GM23338 (cell line): ENCODE results near the gene EDIL3. TPM values are rescaled to one million over a fixed set of nuclear protein-coding genes. Genes with fewer than 3 reads are reported as not detected.

Experiments used
- ATAC-seq: fragments of 200-7000 bp; cut with Tn5 transposase; 3 replicates; pipeline ENCODE4 v1.9.1; 2020
- DNase-seq: peaks from one replicate; pipeline ENCODE4 v3.0.0-alpha.2; 2015; ENCODE audit warnings: low spot score
- H2AFZ ChIP-seq: fragments of 200-600 bp; sonication (generic); 2 replicates; pipeline ENCODE4 v1.8.0; 2016; ENCODE audit warnings: antibody characterized with exemption, mild to moderate bottlenecking, moderate library complexity
- H3F3A ChIP-seq: fragments of 200-600 bp; sonication (generic); replicated peaks from 2 replicates; pipeline ENCODE4 v1.8.0; 2017; ENCODE audit warnings: antibody characterized with exemption, mixed run types, low read depth
- H3K27ac ChIP-seq: fragments of 200-600 bp; sonication (generic); 2 replicates; pipeline ENCODE4 v1.6.1; 2016; ENCODE audit warnings: low read depth
- H3K27me3 ChIP-seq: fragments of 200-600 bp; sonication (generic); 2 replicates; pipeline ENCODE4 v1.8.0; 2016; ENCODE audit warnings: mild to moderate bottlenecking, mixed run types, moderate library complexity; ENCODE audit not compliant: insufficient read depth
- H3K36me3 ChIP-seq: fragments of 200-600 bp; sonication (generic); 2 replicates; pipeline ENCODE4 v1.8.0; 2016; ENCODE audit warnings: mild to moderate bottlenecking; ENCODE audit not compliant: insufficient read depth
- H3K4me1 ChIP-seq: fragments of 200-600 bp; sonication (generic); 2 replicates; pipeline ENCODE4 v1.8.0; 2016; ENCODE audit warnings: mild to moderate bottlenecking, moderate library complexity; ENCODE audit not compliant: insufficient read depth
- H3K4me2 ChIP-seq: fragments of 200-600 bp; sonication (generic); 2 replicates; pipeline ENCODE4 v1.7.1; 2017; ENCODE audit warnings: mixed run types
- H3K4me3 ChIP-seq: fragments of 200-600 bp; sonication (generic); 2 replicates; pipeline ENCODE4 v1.6.1; 2016; ENCODE audit warnings: mixed run types
- H3K79me2 ChIP-seq: fragments of 200-600 bp; sonication (generic); replicated peaks from 2 replicates; pipeline ENCODE4 v1.8.0; 2017; ENCODE audit warnings: mild to moderate bottlenecking; ENCODE audit not compliant: insufficient read depth
- H3K9me2 ChIP-seq: fragments of 200-600 bp; sonication (generic); 2 replicates; pipeline ENCODE4 v1.8.0; 2017; ENCODE audit not compliant: insufficient read depth
- H4K20me1 ChIP-seq: fragments of 200-600 bp; sonication (generic); replicated peaks from 2 replicates; pipeline ENCODE4 v1.8.0; 2017; ENCODE audit warnings: mild to moderate bottlenecking; ENCODE audit not compliant: insufficient read depth
- H3K27ac Mint-ChIP-seq: 2 replicates; pipeline ENCODE4 v1.8.0; 2020; ENCODE audit warnings: inconsistent platforms, mild to moderate bottlenecking, moderate library complexity, mixed read lengths
- H3K27me3 Mint-ChIP-seq: 3 replicates; pipeline ENCODE4 v1.8.0; 2022; ENCODE audit warnings: low read depth, mild to moderate bottlenecking, moderate library complexity, mixed read lengths, inconsistent platforms; ENCODE audit not compliant: insufficient read depth, poor library complexity
- H3K36me3 Mint-ChIP-seq: 3 replicates; pipeline ENCODE4 v1.8.0; 2021; ENCODE audit warnings: low read depth, mild to moderate bottlenecking, inconsistent platforms, moderate library complexity, mixed read lengths
- H3K4me1 Mint-ChIP-seq: 3 replicates; pipeline ENCODE4 v1.8.0; 2020; ENCODE audit warnings: mild to moderate bottlenecking, inconsistent platforms, mixed read lengths
- H3K4me3 Mint-ChIP-seq: 3 replicates; pipeline ENCODE4 v1.8.0; 2021; ENCODE audit warnings: moderate library complexity, mild to moderate bottlenecking, inconsistent platforms, mixed read lengths
- H3K9me3 Mint-ChIP-seq: 3 replicates; pipeline ENCODE4 v1.8.0; 2020; ENCODE audit warnings: moderate library complexity, mild to moderate bottlenecking, inconsistent platforms, mixed read lengths
- CREB1 ChIP-seq: fragments of 250-450 bp; sonication (Bioruptor Pico); IDR thresholded peaks from 2 replicates; pipeline ENCODE4 v1.5.0; 2020; ENCODE audit warnings: low read depth, mild to moderate bottlenecking, moderate library complexity
- CTCF ChIP-seq, 2 experiments: fragments of 200-600 bp in 1 of 2; sonication (generic) in 1 of 2; conservative IDR thresholded peaks; 2 replicates each; pipeline versions ENCODE4 v1.5.1 to v1.6.1; 2016 to 2017; ENCODE audit warnings: antibody characterized with exemption in 2 of 2, low read depth in 2 of 2, mild to moderate bottlenecking in 2 of 2, moderate library complexity in 1 of 2
- ETS1 ChIP-seq: IDR thresholded peaks from 2 replicates; pipeline ENCODE4 v1.6.1; 2016; ENCODE audit warnings: antibody characterized with exemption
- EZH2 ChIP-seq: fragments of 200-600 bp; sonication (generic); IDR thresholded peaks from one replicate; pipeline ENCODE4 v1.8.0; 2017; ENCODE audit warnings: antibody characterized with exemption, mild to moderate bottlenecking, low read depth; ENCODE audit not compliant: unreplicated experiment
- EZH2phosphoT487 ChIP-seq: fragments of 200-600 bp; sonication (generic); IDR thresholded peaks from one replicate; pipeline ENCODE4 v1.8.1; 2018; ENCODE audit warnings: antibody characterized with exemption; ENCODE audit not compliant: unreplicated experiment
- JUNB ChIP-seq: IDR thresholded peaks from one replicate; pipeline ENCODE4 v1.6.1; 2016; ENCODE audit warnings: antibody characterized with exemption; ENCODE audit not compliant: unreplicated experiment
- NANOG ChIP-seq: IDR thresholded peaks from 2 replicates; pipeline ENCODE4 v1.6.1; 2016; ENCODE audit warnings: antibody characterized with exemption, borderline replicate concordance
- POLR2AphosphoS5 ChIP-seq: IDR thresholded peaks from 2 replicates; pipeline ENCODE4 v1.6.1; 2016; ENCODE audit warnings: antibody characterized with exemption, low read depth
- REST ChIP-seq: IDR thresholded peaks from one replicate; pipeline ENCODE4 v1.6.1; 2018; ENCODE audit warnings: antibody characterized with exemption; ENCODE audit not compliant: unreplicated experiment
- STAT1 ChIP-seq: IDR thresholded peaks from one replicate; pipeline ENCODE4 v1.6.1; 2016; ENCODE audit warnings: antibody characterized with exemption; ENCODE audit not compliant: unreplicated experiment
- ZNF114 ChIP-seq: fragments of 250-450 bp; sonication (Bioruptor Pico); IDR thresholded peaks from 2 replicates; pipeline ENCODE4 v1.5.0; 2020; ENCODE audit warnings: mild to moderate bottlenecking, moderate library complexity
- ZNF331 ChIP-seq: fragments of 250-450 bp; sonication (Bioruptor Pico); IDR thresholded peaks from 2 replicates; pipeline ENCODE4 v1.5.0; 2020; ENCODE audit warnings: low read depth, mild to moderate bottlenecking, moderate library complexity
- polyA plus RNA-seq: library from polyadenylated mRNA; unstranded; fragments of >200 nt; fragmentation: Nextera tagmentation; extraction: Ambion mirVana; gene quantifications from 2 replicates; pipeline ENCODE4 v1.2.1, GENCODE V29; 2016
- total RNA-seq: library from RNA; depleted of rRNA; stranded (reverse); fragments of >200 nt; shearing (Covaris generic); gene quantifications from 2 replicates; pipeline ENCODE4 v1.2.3, GENCODE V29; 2014
- TF ChIP-seq, protein P1 (sequence below): fragments of 250-450 bp; sonication (Bioruptor Pico); IDR thresholded peaks from 2 replicates; pipeline ENCODE4 v1.5.0; 2020; ENCODE audit warnings: mild to moderate bottlenecking, moderate library complexity

EDIL3 gene
- total and polyA plus RNA-seq, 2 experiments from 2014 or later = 43.3 to 61.9 TPM

GRCh38 chr5:84376346-84376745, 8.3 kb downstream of the EDIL3 start:
- peaks cover 8% of the 10 kb centered on the region; the same call in 2 of the 3 replicates for H3K4me1 Mint-ChIP-seq
- no peaks in the 10 kb centered on the region for H3K27me3 Mint-ChIP-seq
- H3K4me1 ChIP-seq = peaks cover 21% of the 10 kb centered on the region
- no peaks in the 10 kb centered on the region for H3K9me3 Mint-ChIP-seq
- DNase-seq = no peak
- no peak overlapping the region for H3K4me3 Mint-ChIP-seq
- H2AFZ ChIP-seq = no peak overlapping the region
- ATAC-seq = no peak
- no peaks in the 10 kb centered on the region for H3K9me2 ChIP-seq
- H3K27ac ChIP-seq = no peak overlapping the region
- no peak overlapping the region for H3K4me3 ChIP-seq
- H3K79me2 ChIP-seq = peaks cover 82% of the 10 kb centered on the region
- no peaks in the 10 kb centered on the region for H3K27me3 ChIP-seq
- no peaks in the 10 kb centered on the region for H3K36me3 Mint-ChIP-seq
- H3K4me2 ChIP-seq = no peak overlapping the region
- no peaks in the 10 kb centered on the region for H3K36me3 ChIP-seq
- no peaks in the 10 kb centered on the region for H3F3A ChIP-seq
- TF ChIP-seq, protein P1, sequence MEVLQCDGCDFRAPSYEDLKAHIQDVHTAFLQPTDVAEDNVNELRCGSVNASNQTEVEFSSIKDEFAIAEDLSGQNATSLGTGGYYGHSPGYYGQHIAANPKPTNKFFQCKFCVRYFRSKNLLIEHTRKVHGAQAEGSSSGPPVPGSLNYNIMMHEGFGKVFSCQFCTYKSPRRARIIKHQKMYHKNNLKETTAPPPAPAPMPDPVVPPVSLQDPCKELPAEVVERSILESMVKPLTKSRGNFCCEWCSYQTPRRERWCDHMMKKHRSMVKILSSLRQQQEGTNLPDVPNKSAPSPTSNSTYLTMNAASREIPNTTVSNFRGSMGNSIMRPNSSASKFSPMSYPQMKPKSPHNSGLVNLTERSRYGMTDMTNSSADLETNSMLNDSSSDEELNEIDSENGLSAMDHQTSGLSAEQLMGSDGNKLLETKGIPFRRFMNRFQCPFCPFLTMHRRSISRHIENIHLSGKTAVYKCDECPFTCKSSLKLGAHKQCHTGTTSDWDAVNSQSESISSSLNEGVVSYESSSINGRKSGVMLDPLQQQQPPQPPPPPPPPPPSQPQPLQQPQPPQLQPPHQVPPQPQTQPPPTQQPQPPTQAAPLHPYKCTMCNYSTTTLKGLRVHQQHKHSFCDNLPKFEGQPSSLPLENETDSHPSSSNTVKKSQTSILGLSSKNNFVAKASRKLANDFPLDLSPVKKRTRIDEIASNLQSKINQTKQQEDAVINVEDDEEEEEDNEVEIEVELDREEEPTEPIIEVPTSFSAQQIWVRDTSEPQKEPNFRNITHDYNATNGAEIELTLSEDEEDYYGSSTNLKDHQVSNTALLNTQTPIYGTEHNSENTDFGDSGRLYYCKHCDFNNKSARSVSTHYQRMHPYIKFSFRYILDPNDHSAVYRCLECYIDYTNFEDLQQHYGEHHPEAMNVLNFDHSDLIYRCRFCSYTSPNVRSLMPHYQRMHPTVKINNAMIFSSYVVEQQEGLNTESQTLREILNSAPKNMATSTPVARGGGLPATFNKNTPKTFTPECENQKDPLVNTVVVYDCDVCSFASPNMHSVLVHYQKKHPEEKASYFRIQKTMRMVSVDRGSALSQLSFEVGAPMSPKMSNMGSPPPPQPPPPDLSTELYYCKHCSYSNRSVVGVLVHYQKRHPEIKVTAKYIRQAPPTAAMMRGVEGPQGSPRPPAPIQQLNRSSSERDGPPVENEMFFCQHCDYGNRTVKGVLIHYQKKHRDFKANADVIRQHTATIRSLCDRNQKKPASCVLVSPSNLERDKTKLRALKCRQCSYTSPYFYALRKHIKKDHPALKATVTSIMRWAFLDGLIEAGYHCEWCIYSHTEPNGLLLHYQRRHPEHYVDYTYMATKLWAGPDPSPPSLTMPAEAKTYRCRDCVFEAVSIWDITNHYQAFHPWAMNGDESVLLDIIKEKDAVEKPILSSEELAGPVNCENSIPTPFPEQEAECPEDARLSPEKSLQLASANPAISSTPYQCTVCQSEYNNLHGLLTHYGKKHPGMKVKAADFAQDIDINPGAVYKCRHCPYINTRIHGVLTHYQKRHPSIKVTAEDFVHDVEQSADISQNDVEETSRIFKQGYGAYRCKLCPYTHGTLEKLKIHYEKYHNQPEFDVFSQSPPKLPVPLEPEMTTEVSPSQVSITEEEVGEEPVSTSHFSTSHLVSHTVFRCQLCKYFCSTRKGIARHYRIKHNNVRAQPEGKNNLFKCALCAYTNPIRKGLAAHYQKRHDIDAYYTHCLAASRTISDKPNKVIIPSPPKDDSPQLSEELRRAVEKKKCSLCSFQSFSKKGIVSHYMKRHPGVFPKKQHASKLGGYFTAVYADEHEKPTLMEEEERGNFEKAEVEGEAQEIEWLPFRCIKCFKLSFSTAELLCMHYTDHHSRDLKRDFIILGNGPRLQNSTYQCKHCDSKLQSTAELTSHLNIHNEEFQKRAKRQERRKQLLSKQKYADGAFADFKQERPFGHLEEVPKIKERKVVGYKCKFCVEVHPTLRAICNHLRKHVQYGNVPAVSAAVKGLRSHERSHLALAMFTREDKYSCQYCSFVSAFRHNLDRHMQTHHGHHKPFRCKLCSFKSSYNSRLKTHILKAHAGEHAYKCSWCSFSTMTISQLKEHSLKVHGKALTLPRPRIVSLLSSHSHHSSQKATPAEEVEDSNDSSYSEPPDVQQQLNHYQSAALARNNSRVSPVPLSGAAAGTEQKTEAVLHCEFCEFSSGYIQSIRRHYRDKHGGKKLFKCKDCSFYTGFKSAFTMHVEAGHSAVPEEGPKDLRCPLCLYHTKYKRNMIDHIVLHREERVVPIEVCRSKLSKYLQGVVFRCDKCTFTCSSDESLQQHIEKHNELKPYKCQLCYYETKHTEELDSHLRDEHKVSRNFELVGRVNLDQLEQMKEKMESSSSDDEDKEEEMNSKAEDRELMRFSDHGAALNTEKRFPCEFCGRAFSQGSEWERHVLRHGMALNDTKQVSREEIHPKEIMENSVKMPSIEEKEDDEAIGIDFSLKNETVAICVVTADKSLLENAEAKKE (CRISPR knock-in tag) = no peak
- TF ChIP-seq CTCF (conservative IDR thresholded peaks at IDR 0.05; ENCODE audit: low read depth in 2 of 2) (no peak), EZH2phosphoT487 (no peak), ETS1 (no peak), CREB1 (CRISPR knock-in tag) (no peak), POLR2AphosphoS5 (no peak), ZNF331 (CRISPR knock-in tag) (no peak), STAT1 (no peak), ZNF114 (CRISPR knock-in tag) (no peak), JUNB (no peak), NANOG (no peak), REST (no peak), EZH2 (no peak)
- H4K20me1 ChIP-seq = no peaks in the 10 kb centered on the region
- H3K27ac Mint-ChIP-seq = no peak overlapping the region
